Stomach (tissue), 9 donors: Measurements from ENCODE around the gene JOSD1. TPM values are rescaled to one million over a fixed set of nuclear protein-coding genes. Genes with fewer than 3 reads are reported as not detected.

ENCODE experiments used
- DNase-seq, 2 donors: peaks; one replicate each; pipeline versions ENCODE4 v3.0.0 to v3.0.0-alpha.2; 2013 to 2019
- H3K27ac ChIP-seq, 5 donors: fragments of 200-600 bp in 4 of 5; sonication (generic) in 4 of 5; one replicate each; pipeline ENCODE4 v1.5.1; 2013 to 2019; ENCODE audit warnings: mild to moderate bottlenecking in 1 of 5, moderate library complexity in 1 of 5
- H3K27me3 ChIP-seq, 3 donors: fragments of 200-600 bp; sonication (generic); one replicate each; pipeline ENCODE4 v1.5.1; 2017 to 2019; ENCODE audit warnings: mixed run types in 1 of 3
- H3K36me3 ChIP-seq, 4 donors: fragments of 200-600 bp; sonication (generic); 1 replicate in 3 of 4; 2 replicates in 1 of 4; pipeline ENCODE4 v1.5.1; 2016 to 2019
- H3K4me1 ChIP-seq, 4 donors: fragments of 200-600 bp; sonication (generic); one replicate each; pipeline ENCODE4 v1.5.1; 2016 to 2019
- H3K4me3 ChIP-seq, 4 donors: fragments of 200-600 bp; sonication (generic) in 3 of 4; one replicate each; pipeline ENCODE4 v1.5.1; 2016 to 2019; ENCODE audit warnings: mild to moderate bottlenecking in 1 of 4
- H3K9me3 ChIP-seq, 4 donors: fragments of 200-600 bp; sonication (generic); one replicate each; pipeline ENCODE4 v1.5.1; 2016 to 2019
- CTCF ChIP-seq, 7 experiments: fragments of 450-650 bp in 4 of 7; fragments of 200-600 bp in 3 of 7; sonication (generic) in 3 of 7; IDR thresholded peaks; one replicate each; pipeline ENCODE4 v1.5.1; 2016 to 2019; ENCODE audit warnings: antibody characterized with exemption in 7 of 7, control low read depth in 2 of 7, mild to moderate bottlenecking in 1 of 7
- EP300 ChIP-seq: sonication (generic); formaldehyde crosslinking; IDR thresholded peaks from one replicate; pipeline ENCODE4 v1.6.1; 2017; ENCODE audit warnings: antibody characterized with exemption
- POLR2A ChIP-seq, 4 donors: fragments of 450-650 bp; IDR thresholded peaks; one replicate each; pipeline ENCODE4 v1.6.1; 2016; ENCODE audit warnings: antibody characterized with exemption in 4 of 4, control low read depth in 2 of 4, mild to moderate bottlenecking in 1 of 4, moderate library complexity in 1 of 4
- POLR2AphosphoS5 ChIP-seq, 3 donors: sonication (generic); formaldehyde crosslinking; IDR thresholded peaks; one replicate each; pipeline ENCODE4 v1.6.1; 2016; ENCODE audit warnings: antibody characterized with exemption in 3 of 3
- WGBS, 5 donors: extraction: QIAGEN DNeasy Blood & Tissue Kit in 3 of 5; methylation state at CpG; one replicate each; pipeline versions ENCODE4 v1.1.5 to v1.1.7; 2013 to 2018; 5-methylcytosine and 5-hydroxymethylcytosine counted together
- intact Hi-C: fragments of 100-400 bp; cut with DNase I; formaldehyde crosslinking; loops from one replicate; pipeline ENCODE4 v1.15.1; 2023; ENCODE audit warnings: low total_unique reads
- polyA plus RNA-seq, 3 donors: library from polyadenylated mRNA; stranded (reverse); fragments of 200-250 nt; gene quantifications; one replicate each; pipeline ENCODE4 v1.2.3, GENCODE V29; 2013
- total RNA-seq, 5 donors: library from RNA; depleted of rRNA; stranded (reverse); fragments of >200 nt; gene quantifications; one replicate each; pipeline versions ENCODE4 v1.1.0 to v1.2.3, GENCODE V29; 2014 to 2016
- donor health status: healthy with polysubstance abuse.
- donor health status: Bipolar disorder and iron deficiency.
- donor health status: healthy.

Gene JOSD1
- total and polyA plus RNA-seq, 8 donors, result 17.9 to 66.1 (median 35.7) TPM

GRCh38 chr22:38657045-38657909 lies 43.5 kb downstream of the JOSD1 start:
- Histone ChIP-seq H3K4me3 (peak overlapping the region; percentile 82 to 97 (median 92)), H3K9me3 (no peaks in the 10 kb centered on the region), H3K36me3 (peaks cover 0 to 19% (median 12%) of the 10 kb centered on the region in 4 donors), H3K4me1 (peaks cover 12 to 29% (median 27%) of the 10 kb centered on the region in 4 donors), H3K27ac (peak overlapping the region; percentile 76 to 95 (median 89)), H3K27me3 (no peaks in the 10 kb centered on the region)
- no peak for TF ChIP-seq POLR2A (IDR thresholded peaks at IDR 0.05)
- TF ChIP-seq POLR2AphosphoS5 (IDR thresholded peaks at IDR 0.05), result no peak
- no peak for TF ChIP-seq EP300
- TF ChIP-seq CTCF (IDR thresholded peaks at IDR 0.05), result no peak
- WGBS, 5 donors, result 5 to 8% (median 6%) methylated on average over 15 to 16 of the region's 16 CpGs
- DNase-seq, result peak in 1 of 2 donors; percentile 63
- intact Hi-C loops, result no loop called here

- H3K4me1 ChIP-seq, result peaks cover 12 to 29% (median 27%) of the 10 kb centered on the region in 4 donors
- intact Hi-C loops, result no loop called here
- 0 to 1% (median 0%) methylated on average over 32 to 66 of the region's 66 CpGs for WGBS, 5 donors
- TF ChIP-seq POLR2A (IDR thresholded peaks at IDR 0.05), result no peak
- TF ChIP-seq POLR2AphosphoS5 (IDR thresholded peaks at IDR 0.05), result peak in 2 of 3 donors; percentile 44 to 77
- peak within 1 kb of the TSS; percentile 82 to 97 (median 92) for H3K4me3 ChIP-seq
- peak; percentile 92 to 96 for DNase-seq
- H3K36me3 ChIP-seq, result peaks cover 0 to 13% (median 7%) of the 10 kb centered on the region in 4 donors
- H3K27ac ChIP-seq, result peak within 1 kb of the TSS; percentile 76 to 95 (median 89)
- H3K9me3 ChIP-seq, result no peaks in the 10 kb centered on the region
- no peaks in the 10 kb centered on the region for H3K27me3 ChIP-seq
These were observed 44.3 kb downstream of the JOSD1 start, which contains the start of the genes CBY1 and FAM227A for GRCh38 chr22:38656256-38657044. Gene CBY1, plus strand, starts transcription at chr22:38656638. Its CDS starts 11,417 bp downstream, at chr22:38668055. Gene FAM227A, minus strand, starts transcription at chr22:38656392. Its CDS starts 6,224 bp downstream, at chr22:38650168.

- Histone ChIP-seq H3K9me3 (no peaks in the 10 kb centered on the region), H3K4me3 (peak overlapping the region; percentile 82 to 97 (median 92)), H3K4me1 (peaks cover 12 to 29% (median 27%) of the 10 kb centered on the region in 4 donors), H3K36me3 (peaks cover 0 to 5% (median under 1%) of the 10 kb centered on the region in 4 donors), H3K27me3 (no peaks in the 10 kb centered on the region), H3K27ac (peak overlapping the region; percentile 76 to 95 (median 89))
- no peak for DNase-seq
- WGBS, 5 donors, result 4 to 22% (median 5%) methylated on average over 5 to 22 of the region's 22 CpGs
- TF ChIP-seq POLR2AphosphoS5 (IDR thresholded peaks at IDR 0.05) (no peak), CTCF (IDR thresholded peaks at IDR 0.05) (no peak), EP300 (no peak), POLR2A (IDR thresholded peaks at IDR 0.05) (no peak)
- intact Hi-C loops, result no loop called here
These were observed 45.1 kb downstream of the JOSD1 start for GRCh38 chr22:38655519-38656255.

GRCh38 chr22:38653741-38654140 lies 47.0 kb downstream of the JOSD1 start:
- Histone ChIP-seq H3K36me3 (no peaks in the 10 kb centered on the region), H3K27ac (no peak overlapping the region), H3K27me3 (no peaks in the 10 kb centered on the region), H3K4me1 (peaks cover 12 to 27% (median 25%) of the 10 kb centered on the region in 4 donors), H3K9me3 (no peaks in the 10 kb centered on the region), H3K4me3 (no peak overlapping the region)
- DNase-seq, result no peak
- TF ChIP-seq POLR2A (IDR thresholded peaks at IDR 0.05) (no peak), CTCF (IDR thresholded peaks at IDR 0.05) (no peak), EP300 (no peak), POLR2AphosphoS5 (IDR thresholded peaks at IDR 0.05) (no peak)
- intact Hi-C loops, result no loop called here
- 96 to 99% (median 98%) methylated on average over 8 of the region's 8 CpGs for WGBS, 5 donors
